Activated naive CD8-positive, alpha-beta T cell treated with anti-CD3 and anti-CD28 coated beads, Interleukin-2, amount 50 U/mL, for 24 hours (primary cell): ENCODE measurements around the gene CARD8.
"Not testable (repeated sequence)": the region's sequence is repeated elsewhere in the genome, so short reads cannot be mapped to it uniquely, and the experiment has no call there.

Experiments used
- ATAC-seq: fragments of 150-1000 bp; cut with Tn5 transposase; one replicate; pipeline ENCODE4 v1.10.0; 2021
- DNase-seq: peaks from one replicate; pipeline ENCODE4 v3.0.0; 2021
- H3K27ac Mint-ChIP-seq: one replicate; pipeline ENCODE4 v1.8.0; 2021; ENCODE audit warnings: mild to moderate bottlenecking, mixed read lengths
- H3K27me3 Mint-ChIP-seq: one replicate; pipeline ENCODE4 v1.8.0; 2021; ENCODE audit warnings: mixed read lengths
- H3K36me3 Mint-ChIP-seq: one replicate; pipeline ENCODE4 v1.8.0; 2021; ENCODE audit warnings: low read depth, mixed read lengths
- H3K4me1 Mint-ChIP-seq: one replicate; pipeline ENCODE4 v1.8.0; 2021; ENCODE audit warnings: mixed read lengths
- H3K4me3 Mint-ChIP-seq: one replicate; pipeline ENCODE4 v1.8.0; 2021; ENCODE audit warnings: mild to moderate bottlenecking, moderate library complexity, mixed read lengths
- H3K9me3 Mint-ChIP-seq: one replicate; pipeline ENCODE4 v1.8.0; 2021; ENCODE audit warnings: mixed read lengths

The CARD8 gene, protein sequence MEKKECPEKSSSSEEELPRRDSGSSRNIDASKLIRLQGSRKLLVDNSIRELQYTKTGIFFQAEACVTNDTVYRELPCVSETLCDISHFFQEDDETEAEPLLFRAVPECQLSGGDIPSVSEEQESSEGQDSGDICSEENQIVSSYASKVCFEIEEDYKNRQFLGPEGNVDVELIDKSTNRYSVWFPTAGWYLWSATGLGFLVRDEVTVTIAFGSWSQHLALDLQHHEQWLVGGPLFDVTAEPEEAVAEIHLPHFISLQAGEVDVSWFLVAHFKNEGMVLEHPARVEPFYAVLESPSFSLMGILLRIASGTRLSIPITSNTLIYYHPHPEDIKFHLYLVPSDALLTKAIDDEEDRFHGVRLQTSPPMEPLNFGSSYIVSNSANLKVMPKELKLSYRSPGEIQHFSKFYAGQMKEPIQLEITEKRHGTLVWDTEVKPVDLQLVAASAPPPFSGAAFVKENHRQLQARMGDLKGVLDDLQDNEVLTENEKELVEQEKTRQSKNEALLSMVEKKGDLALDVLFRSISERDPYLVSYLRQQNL

GRCh38 chr19:48255376-48256303 is at the start of gene CARD8:
TSS of gene CARD8 (minus strand) at chr19:48255912. CDS start at chr19:48241020, 14,892 bp downstream.
- Mint-ChIP-seq H3K9me3 (no peaks in the 10 kb centered on the region), H3K27ac (peak within 1 kb of the TSS; percentile 99), H3K4me1 (peaks cover 75% of the 10 kb centered on the region), H3K27me3 (no peaks in the 10 kb centered on the region), H3K36me3 (peaks cover 19% of the 10 kb centered on the region), H3K4me3 (peak within 1 kb of the TSS; percentile 96)
- ATAC-seq (peak; percentile 85), DNase-seq (peak; percentile 77)

DNA sequence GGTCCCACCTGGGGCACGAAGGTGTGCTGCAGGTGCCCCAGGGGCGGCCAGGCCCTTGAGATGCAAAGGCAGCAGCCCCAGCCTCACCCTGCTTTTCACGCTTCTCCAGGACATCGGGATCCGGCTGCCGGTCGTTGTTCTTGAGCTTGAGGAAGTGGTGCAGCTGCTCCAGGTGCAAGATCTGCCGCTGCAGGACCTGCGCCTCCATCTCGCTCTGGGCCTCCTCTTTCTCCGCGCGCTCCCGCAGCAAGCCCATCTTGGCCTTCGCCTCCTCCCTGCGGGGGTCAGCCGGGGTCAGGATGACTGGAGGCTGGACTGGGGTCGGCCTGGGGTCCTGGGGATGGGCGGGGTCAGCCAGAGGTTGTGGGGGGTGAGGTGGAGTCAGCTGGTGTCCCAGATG is 48.2 kb upstream of the CARD8 start:
- Mint-ChIP-seq H3K27ac (no peak overlapping the region), H3K36me3 (no peaks in the 10 kb centered on the region), H3K4me1 (no peaks in the 10 kb centered on the region), H3K27me3 (no peaks in the 10 kb centered on the region), H3K4me3 (no peak overlapping the region), H3K9me3 (no peaks in the 10 kb centered on the region)
- DNase-seq = no peak
- no peak for ATAC-seq

GRCh38 chr19:48303367-48303766 is 47.7 kb upstream of the CARD8 start:
- DNase-seq = no peak

GRCh38 chr19:48302600-48302959 is 46.9 kb upstream of the CARD8 start:
- DNase-seq = no peak
- Mint-ChIP-seq H3K27me3 (no peaks in the 10 kb centered on the region), H3K4me1 (no peaks in the 10 kb centered on the region), H3K27ac (no peak overlapping the region), H3K36me3 (no peaks in the 10 kb centered on the region), H3K9me3 (no peaks in the 10 kb centered on the region), H3K4me3 (no peak overlapping the region)
- ATAC-seq = no peak

More at GRCh38 chr19:48303367-48303766, 47.7 kb upstream of the CARD8 start:
- H3K4me3 Mint-ChIP-seq = no peak overlapping the region
- no peak overlapping the region for H3K27ac Mint-ChIP-seq
- H3K4me1 Mint-ChIP-seq = no peaks in the 10 kb centered on the region
- no peaks in the 10 kb centered on the region for H3K36me3 Mint-ChIP-seq
- ATAC-seq = no peak
- no peaks in the 10 kb centered on the region for H3K27me3 Mint-ChIP-seq
- H3K9me3 Mint-ChIP-seq = no peaks in the 10 kb centered on the region

GRCh38 chr19:48301886-48302599 is 46.3 kb upstream of the CARD8 start:
- no peak for DNase-seq
- no peaks in the 10 kb centered on the region for H3K4me1 Mint-ChIP-seq
- H3K36me3 Mint-ChIP-seq = no peaks in the 10 kb centered on the region
- H3K9me3 Mint-ChIP-seq = no peaks in the 10 kb centered on the region
- no peak overlapping the region for H3K4me3 Mint-ChIP-seq
- ATAC-seq = no peak
- H3K27me3 Mint-ChIP-seq = no peaks in the 10 kb centered on the region
- H3K27ac Mint-ChIP-seq = no peak overlapping the region

DNA sequence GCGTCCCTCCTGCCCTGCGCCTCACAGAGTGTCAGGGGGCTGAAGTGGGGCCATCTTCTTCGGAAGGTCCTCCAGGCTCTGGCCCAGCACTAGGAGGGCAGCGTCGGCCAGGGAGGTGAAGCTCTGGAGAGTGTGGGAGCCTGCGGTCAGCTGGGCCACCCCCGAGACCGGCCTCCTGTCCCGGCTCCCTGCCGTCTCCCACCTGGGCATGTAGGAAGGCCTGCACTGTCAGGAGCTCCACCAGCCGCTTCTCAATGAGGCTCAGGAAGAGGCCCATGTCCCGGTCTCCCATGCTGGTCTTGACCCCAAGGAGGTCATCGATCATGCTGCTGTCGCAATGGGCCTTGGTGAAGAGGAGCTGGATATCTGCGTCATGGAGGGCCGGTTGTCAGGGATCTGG is 42.3 kb upstream of the CARD8 start:
- DNase-seq = no peak
- no peak for ATAC-seq
- H3K4me1 Mint-ChIP-seq = no peaks in the 10 kb centered on the region
- no peak overlapping the region for H3K4me3 Mint-ChIP-seq
- H3K27ac Mint-ChIP-seq = no peak overlapping the region
- no peaks in the 10 kb centered on the region for H3K36me3 Mint-ChIP-seq
- no peaks in the 10 kb centered on the region for H3K9me3 Mint-ChIP-seq
- peaks cover 5% of the 10 kb centered on the region for H3K27me3 Mint-ChIP-seq

GRCh38 chr19:48296963-48297734 is 41.4 kb upstream of the CARD8 start:
- no peaks in the 10 kb centered on the region for H3K36me3 Mint-ChIP-seq
- H3K27ac Mint-ChIP-seq = no peak overlapping the region
- DNase-seq = no peak
- H3K4me3 Mint-ChIP-seq = no peak overlapping the region
- no peaks in the 10 kb centered on the region for H3K9me3 Mint-ChIP-seq
- no peak for ATAC-seq
- no peaks in the 10 kb centered on the region for H3K4me1 Mint-ChIP-seq
- peaks cover 5% of the 10 kb centered on the region for H3K27me3 Mint-ChIP-seq

- no peaks in the 10 kb centered on the region for H3K36me3 Mint-ChIP-seq
- H3K4me1 Mint-ChIP-seq = peaks cover 7% of the 10 kb centered on the region
- no peaks in the 10 kb centered on the region for H3K9me3 Mint-ChIP-seq
- H3K27ac Mint-ChIP-seq = no peak overlapping the region
- H3K27me3 Mint-ChIP-seq = peaks cover 5% of the 10 kb centered on the region
- no peak overlapping the region for H3K4me3 Mint-ChIP-seq
- no peak for DNase-seq
- no peak for ATAC-seq
Measured at GRCh38 chr19:48295458-48295857, 39.7 kb upstream of the CARD8 start.

GRCh38 chr19:48292798-48293197 is 37.1 kb upstream of the CARD8 start:
- H3K36me3 Mint-ChIP-seq = no peaks in the 10 kb centered on the region
- peaks cover 5% of the 10 kb centered on the region for H3K27me3 Mint-ChIP-seq
- H3K4me3 Mint-ChIP-seq = no peak overlapping the region
- DNase-seq (no peak), ATAC-seq (no peak)
- peaks cover 7% of the 10 kb centered on the region for H3K4me1 Mint-ChIP-seq
- no peak overlapping the region for H3K27ac Mint-ChIP-seq
- H3K9me3 Mint-ChIP-seq = no peaks in the 10 kb centered on the region

- DNase-seq, H3K27me3 Mint-ChIP-seq, H3K36me3 Mint-ChIP-seq, ATAC-seq, H3K4me1 Mint-ChIP-seq, H3K9me3 Mint-ChIP-seq, H3K27ac Mint-ChIP-seq: not testable (repeated sequence)
- peak overlapping the region; percentile 68 for H3K4me3 Mint-ChIP-seq
Measured at GRCh38 chr19:48291489-48291815, 35.7 kb upstream of the CARD8 start.

DNA sequence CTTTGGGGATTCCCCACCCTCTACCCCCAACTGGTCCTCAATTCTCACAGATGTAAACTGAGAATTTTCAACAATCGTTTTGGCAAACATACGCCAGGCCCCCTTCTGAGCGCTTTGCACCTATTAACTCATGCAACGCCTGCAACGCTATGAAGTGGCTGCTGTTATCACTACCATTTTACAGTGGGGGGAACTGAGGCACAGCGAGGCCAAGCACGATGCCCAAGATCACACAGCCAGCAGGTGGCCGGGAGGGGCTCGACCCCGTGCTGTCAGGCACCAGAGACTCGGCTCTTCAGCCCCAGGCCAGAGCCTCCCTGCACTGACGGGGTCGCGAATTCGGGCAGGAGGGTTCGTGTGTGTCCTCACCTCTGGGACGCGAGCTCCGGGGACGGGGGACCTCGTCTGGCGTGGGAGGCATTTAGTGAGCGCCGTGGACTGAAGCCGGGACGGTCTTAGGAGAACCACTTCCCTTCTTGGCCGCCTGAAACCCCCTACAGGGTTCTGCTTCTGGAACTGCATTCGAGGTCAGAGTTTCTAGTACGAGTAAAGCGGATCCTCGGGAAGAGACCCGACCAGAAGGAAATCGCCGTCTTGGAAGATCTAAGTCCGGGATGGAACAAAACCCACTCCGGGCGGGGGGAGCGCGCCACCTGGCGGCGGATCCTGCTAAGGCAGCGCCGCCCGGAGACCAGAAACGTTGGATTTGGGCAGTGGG is 35.2 kb upstream of the CARD8 start:
- peaks cover 5% of the 10 kb centered on the region for H3K27me3 Mint-ChIP-seq
- H3K9me3 Mint-ChIP-seq = peaks cover 8% of the 10 kb centered on the region
- peaks cover 7% of the 10 kb centered on the region for H3K4me1 Mint-ChIP-seq
- peak; percentile 73 for DNase-seq
- ATAC-seq = peak; percentile 65
- peak overlapping the region; percentile 68 for H3K4me3 Mint-ChIP-seq
- peaks cover 7% of the 10 kb centered on the region for H3K36me3 Mint-ChIP-seq
- no peak overlapping the region for H3K27ac Mint-ChIP-seq

DNA sequence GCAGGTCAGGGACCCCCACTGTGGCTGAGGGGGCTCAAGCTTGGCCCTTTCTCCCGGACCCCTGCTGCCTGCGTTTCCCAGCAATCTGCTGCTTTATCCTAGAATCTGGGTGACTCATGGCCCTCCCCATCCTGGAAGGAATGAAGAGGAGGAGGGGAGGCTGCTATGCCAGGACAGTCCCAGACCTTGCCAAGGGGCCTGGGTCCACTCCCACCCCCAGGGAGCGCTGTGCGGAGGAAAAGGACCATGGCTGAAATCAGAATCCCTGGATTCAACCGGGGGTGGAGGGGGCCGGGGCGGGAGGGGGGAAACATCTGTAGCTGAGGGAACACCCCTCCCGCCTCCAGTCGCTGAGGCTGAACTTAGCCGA is 34.7 kb upstream of the CARD8 start:
- Mint-ChIP-seq H3K9me3 (peaks cover 8% of the 10 kb centered on the region), H3K27ac (no peak overlapping the region), H3K4me1 (peaks cover 7% of the 10 kb centered on the region), H3K4me3 (no peak overlapping the region), H3K27me3 (peaks cover 5% of the 10 kb centered on the region), H3K36me3 (peaks cover 7% of the 10 kb centered on the region)
- ATAC-seq (no peak), DNase-seq (no peak)

GRCh38 chr19:48287748-48288147 is 32.0 kb upstream of the CARD8 start:
- Mint-ChIP-seq H3K4me3 (no peak overlapping the region), H3K9me3 (peaks cover 8% of the 10 kb centered on the region), H3K4me1 (peaks cover 7% of the 10 kb centered on the region), H3K27ac (no peak overlapping the region), H3K36me3 (peaks cover 8% of the 10 kb centered on the region), H3K27me3 (peaks cover 2% of the 10 kb centered on the region)
- ATAC-seq (no peak), DNase-seq (no peak)
